Transverse colon (tissue), 4 donors: Measurements from ENCODE around the gene VPS13A. TPM values are rescaled to one million over a fixed set of nuclear protein-coding genes. Genes with fewer than 3 reads are reported as not detected.

Experiments used
- DNase-seq: peaks from one replicate; pipeline ENCODE4 v3.0.0-alpha.2; 2019
- H3K27ac ChIP-seq, 4 donors: fragments of 200-600 bp; sonication (generic); 2 replicates each; pipeline ENCODE4 v1.5.1; 2016 to 2018; ENCODE audit warnings: inconsistent platforms in 4 of 4
- H3K27me3 ChIP-seq: fragments of 200-600 bp; sonication (generic); 2 replicates; pipeline ENCODE4 v1.5.1; 2017; ENCODE audit warnings: inconsistent platforms
- H3K36me3 ChIP-seq, 4 donors: fragments of 200-600 bp; sonication (generic); 2 replicates each; pipeline ENCODE4 v1.5.1; 2017 to 2019; ENCODE audit warnings: inconsistent platforms in 4 of 4
- H3K4me1 ChIP-seq, 4 donors: fragments of 200-600 bp; sonication (generic); 2 replicates each; pipeline ENCODE4 v1.5.1; 2017 to 2020; ENCODE audit warnings: inconsistent platforms in 4 of 4
- H3K4me3 ChIP-seq, 4 donors: fragments of 200-600 bp; sonication (generic); 1 replicate in 1 of 4; 2 replicates in 3 of 4; pipeline versions ENCODE4 v1.5.1 to v1.6.1; 2017 to 2019; ENCODE audit warnings: inconsistent platforms in 4 of 4
- H3K9me3 ChIP-seq, 2 donors: fragments of 200-600 bp; sonication (generic); 2 replicates each; pipeline ENCODE4 v1.5.1; 2017 to 2019; ENCODE audit warnings: inconsistent platforms in 2 of 2
- CTCF ChIP-seq, 5 experiments: fragments of 200-600 bp in 3 of 5; fragments of 450-650 bp in 2 of 5; sonication (generic) in 3 of 5; IDR thresholded peaks; 1 replicate in 2 of 5; 2 replicates in 3 of 5; pipeline ENCODE4 v1.5.1; 2016 to 2017; ENCODE audit warnings: antibody characterized with exemption in 5 of 5, inconsistent platforms in 3 of 5, mild to moderate bottlenecking in 2 of 5, moderate library complexity in 1 of 5
- EP300 ChIP-seq: sonication (generic); formaldehyde crosslinking; IDR thresholded peaks from one replicate; pipeline ENCODE4 v1.6.1; 2017; ENCODE audit warnings: antibody characterized with exemption, low read depth
- POLR2A ChIP-seq: fragments of 450-650 bp; IDR thresholded peaks from one replicate; pipeline ENCODE4 v1.6.1; 2016; ENCODE audit warnings: antibody characterized with exemption, mild to moderate bottlenecking, moderate library complexity
- POLR2AphosphoS5 ChIP-seq, 3 donors: sonication (generic); formaldehyde crosslinking; IDR thresholded peaks; one replicate each; pipeline ENCODE4 v1.6.1; 2016; ENCODE audit warnings: antibody characterized with exemption in 3 of 3
- WGBS, 2 donors: methylation state at CpG; one replicate each; pipeline ENCODE4 v1.1.5; 2018; ENCODE audit warnings: low coverage in 1 of 2; 5-methylcytosine and 5-hydroxymethylcytosine counted together
- in situ Hi-C, 4 donors: fragments of 200-750 bp; cut with MboI; loops; one replicate each; pipeline versions ENCODE4 v1.15.0 to v1.15.1; 2017; ENCODE audit warnings: low sequenced_read_pairs in 3 of 4, low pct_ligation_motif_present in 1 of 4, low pct_unique_long_range_greater_than_20kb in 1 of 4
- intact Hi-C: fragments of 100-400 bp; cut with DNase I; formaldehyde crosslinking; loops from one replicate; pipeline ENCODE4 v1.15.1; 2023; ENCODE audit warnings: low total_unique reads
- total RNA-seq, 4 donors: library from RNA; depleted of rRNA; stranded (reverse); fragments of >200 nt; gene quantifications; one replicate each; pipeline ENCODE4 v1.1.0, GENCODE V29; 2016

Gene VPS13A
- total RNA-seq, 4 donors from 2014 or later: 88.8 to 148 (median 115) TPM

GRCh38 chr9:77277719-77278118 is 100.4 kb downstream of the VPS13A start:
- Histone ChIP-seq H3K9me3 (no peaks in the 10 kb centered on the region), H3K4me1 (no peaks in the 10 kb centered on the region), H3K27ac (no peak overlapping the region), H3K27me3 (no peaks in the 10 kb centered on the region), H3K4me3 (no peak overlapping the region), H3K36me3 (peaks cover 0 to 23% (median 10%) of the 10 kb centered on the region in 4 donors)
- intact Hi-C loops: no loop called here
- in situ Hi-C loops: loop anchor here in 1 of 4 donors (25.0 kb wide), 1 partner anchor 110 kb away; no protein-coding TSS in a partner anchor
- DNase-seq: no peak
- TF ChIP-seq POLR2A (no peak), CTCF (IDR thresholded peaks at IDR 0.05) (no peak), POLR2AphosphoS5 (IDR thresholded peaks at IDR 0.05) (no peak), EP300 (no peak)
- WGBS, 2 donors: 85 to 95% methylated on average over 3 of the region's 3 CpGs

GRCh38 chr9:77283991-77284390 is 106.7 kb downstream of the VPS13A start:
- in situ Hi-C loops: loop anchor here in 1 of 4 donors (25.0 kb wide), 1 partner anchor 103 kb away; no protein-coding TSS in a partner anchor
- Histone ChIP-seq H3K4me3 (no peak overlapping the region), H3K27ac (no peak overlapping the region), H3K27me3 (no peaks in the 10 kb centered on the region), H3K36me3 (peaks cover 0 to 34% (median 14%) of the 10 kb centered on the region in 4 donors), H3K4me1 (no peaks in the 10 kb centered on the region), H3K9me3 (no peaks in the 10 kb centered on the region)
- 64 to 81% methylated on average over 2 of the region's 2 CpGs for WGBS, 2 donors
- no peak for DNase-seq
- intact Hi-C loops: no loop called here
- no peak for TF ChIP-seq CTCF (IDR thresholded peaks at IDR 0.05)
- no peak for TF ChIP-seq POLR2AphosphoS5 (IDR thresholded peaks at IDR 0.05)
- no peak for TF ChIP-seq EP300
- TF ChIP-seq POLR2A: no peak

- no peaks in the 10 kb centered on the region for H3K4me1 ChIP-seq
- in situ Hi-C loops (loop anchor here in 1 of 4 donors (25.0 kb wide), 1 partner anchor 103 kb away; no protein-coding TSS in a partner anchor), intact Hi-C loops (no loop called here)
- no peak for DNase-seq
- no peak overlapping the region for H3K27ac ChIP-seq
- H3K27me3 ChIP-seq: no peaks in the 10 kb centered on the region
- H3K4me3 ChIP-seq: no peak overlapping the region
- TF ChIP-seq POLR2A: no peak
- no peak for TF ChIP-seq POLR2AphosphoS5 (IDR thresholded peaks at IDR 0.05)
- no peak for TF ChIP-seq CTCF (IDR thresholded peaks at IDR 0.05)
- TF ChIP-seq EP300: no peak
- H3K9me3 ChIP-seq: no peaks in the 10 kb centered on the region
- peaks cover 0 to 34% (median 15%) of the 10 kb centered on the region in 4 donors for H3K36me3 ChIP-seq
- WGBS, 2 donors: 92 to 96% methylated on average over 7 of the region's 7 CpGs
These were observed 107.3 kb downstream of the VPS13A start for GRCh38 chr9:77284616-77285015.

- Histone ChIP-seq H3K27ac (no peak overlapping the region), H3K4me1 (peaks cover 0 to 10% (median 5%) of the 10 kb centered on the region in 4 donors), H3K4me3 (no peak overlapping the region), H3K27me3 (no peaks in the 10 kb centered on the region), H3K36me3 (peaks cover 0 to 14% (median 6%) of the 10 kb centered on the region in 4 donors), H3K9me3 (no peaks in the 10 kb centered on the region)
- in situ Hi-C loops (loop anchor here in 1 of 4 donors (25.0 kb wide), 1 partner anchor 97 kb away; no protein-coding TSS in a partner anchor), intact Hi-C loops (no loop called here)
- TF ChIP-seq EP300 (no peak), CTCF (IDR thresholded peaks at IDR 0.05) (no peak), POLR2AphosphoS5 (IDR thresholded peaks at IDR 0.05) (no peak), POLR2A (no peak)
- DNase-seq: no peak
These were observed 113.0 kb downstream of the VPS13A start for GRCh38 chr9:77290373-77290772.
